Measurements from ENCODE around the gene IQCB1. TPM values are rescaled to one million over a fixed set of nuclear protein-coding genes. Genes with fewer than 3 reads are reported as not detected.
"Not testable (repeated sequence)": the region's sequence is repeated elsewhere in the genome, so short reads cannot be mapped to it uniquely, and the experiment has no call there.

IQCB1 gene
- total RNA-seq, 2 experiments from 2014 or later: 30.2 to 34.7 TPM

DNA sequence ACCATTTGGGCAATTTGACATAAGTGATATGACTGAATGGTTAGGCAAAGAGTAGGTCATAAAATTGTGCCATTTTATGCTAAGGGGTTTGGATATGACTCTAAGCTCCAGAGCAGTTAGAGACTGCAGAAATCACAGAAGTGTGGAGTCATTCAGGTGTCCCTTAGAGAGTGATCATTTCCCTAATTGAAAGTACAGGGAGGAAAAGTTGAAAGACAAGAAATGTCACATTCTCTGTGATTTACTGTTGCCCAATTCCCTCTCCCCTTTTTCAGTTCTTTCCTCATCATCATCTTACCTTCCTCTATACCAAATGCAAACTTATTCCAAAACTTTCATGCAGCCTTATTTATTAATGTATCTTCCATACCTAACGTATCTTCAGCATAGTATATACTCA lies 82.6 kb downstream of the IQCB1 start:
- no peak for ATAC-seq
- no peak for DNase-seq
- H3K9me3 Mint-ChIP-seq (ENCODE audit: low read depth): no peaks in the 10 kb centered on the region
- H3K36me3 Mint-ChIP-seq: no peaks in the 10 kb centered on the region
- peaks cover 8% of the 10 kb centered on the region for H3K4me1 Mint-ChIP-seq
- no peak overlapping the region for H3K4me3 Mint-ChIP-seq
- H3K27ac Mint-ChIP-seq: no peak overlapping the region
- H3K27me3 Mint-ChIP-seq: peaks cover 17% of the 10 kb centered on the region
- CTCF ChIA-PET: no interaction called here

DNA sequence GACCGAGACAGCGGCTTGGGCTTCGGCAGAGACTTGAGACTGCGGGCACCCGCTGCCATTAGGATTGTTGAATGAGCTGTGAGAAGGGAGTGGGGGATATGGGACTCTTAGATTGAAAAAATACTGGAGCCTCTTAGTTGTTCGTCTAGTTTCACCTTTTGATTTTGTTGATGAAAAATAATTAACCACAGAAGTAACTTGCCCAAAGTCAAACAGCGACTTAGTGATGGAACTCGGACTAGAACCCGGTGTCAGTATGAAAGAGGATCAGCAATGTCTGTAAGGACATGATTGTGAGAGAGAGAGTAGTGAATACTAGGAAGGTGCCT lies 84.8 kb downstream of the IQCB1 start:
- Mint-ChIP-seq H3K4me3 (no peak overlapping the region), H3K27me3 (peaks cover 13% of the 10 kb centered on the region), H3K4me1 (peaks cover 8% of the 10 kb centered on the region), H3K36me3 (no peaks in the 10 kb centered on the region), H3K9me3 (ENCODE audit: low read depth) (no peaks in the 10 kb centered on the region), H3K27ac (no peak overlapping the region)
- ATAC-seq (no peak), DNase-seq (no peak)
- CTCF ChIA-PET: interaction anchor here (1.2 to 2.2 kb wide), 2 partner anchors 90 to 203 kb away, joined by 3 to 5 read pairs; partner anchors contain the start of gene HCLS1

GRCh38 chr3:121749276-121750086 lies 85.4 kb downstream of the IQCB1 start, which contains the start of gene GOLGB1:
GOLGB1 (minus strand) TSS chr3:121749741; CDS start chr3:121730971, 18,770 bp downstream.
- Mint-ChIP-seq H3K4me1 (peaks cover 8% of the 10 kb centered on the region), H3K27me3 (peaks cover 10% of the 10 kb centered on the region), H3K36me3 (no peaks in the 10 kb centered on the region), H3K27ac (no peak within 1 kb of the TSS), H3K9me3 (ENCODE audit: low read depth) (no peaks in the 10 kb centered on the region), H3K4me3 (no peak within 1 kb of the TSS)
- peak; percentile 95 for ATAC-seq
- DNase-seq: peak; percentile 98
- CTCF ChIA-PET: interaction anchor here (2.2 kb wide), 1 partner anchor 89 kb away, joined by 5 read pairs; the partner anchor contains the start of gene HCLS1

- Mint-ChIP-seq H3K27me3 (peaks cover 10% of the 10 kb centered on the region), H3K4me3 (no peak overlapping the region), H3K27ac (no peak overlapping the region), H3K36me3 (no peaks in the 10 kb centered on the region), H3K4me1 (peaks cover 8% of the 10 kb centered on the region), H3K9me3 (ENCODE audit: low read depth) (no peaks in the 10 kb centered on the region)
- DNase-seq (no peak), ATAC-seq (no peak)
- CTCF ChIA-PET: interaction anchor here (0.9 to 2.2 kb wide), 3 partner anchors 88 to 344 kb away, joined by 3 to 5 read pairs (median 4); partner anchors contain the start of gene HCLS1
Observed at GRCh38 chr3:121748680-121749275, 86.1 kb downstream of the IQCB1 start.

GRCh38 chr3:121747976-121748375 lies 86.9 kb downstream of the IQCB1 start:
- H3K9me3 Mint-ChIP-seq (ENCODE audit: low read depth): no peaks in the 10 kb centered on the region
- no peak overlapping the region for H3K27ac Mint-ChIP-seq
- DNase-seq (no peak), ATAC-seq (no peak)
- peaks cover 4% of the 10 kb centered on the region for H3K36me3 Mint-ChIP-seq
- no peak overlapping the region for H3K4me3 Mint-ChIP-seq
- CTCF ChIA-PET: interaction anchor here (0.9 to 1.0 kb wide), 2 partner anchors 99 to 345 kb away, joined by 3 to 4 read pairs; no protein-coding TSS in a partner anchor
- H3K4me1 Mint-ChIP-seq: peaks cover 8% of the 10 kb centered on the region
- peaks cover 10% of the 10 kb centered on the region for H3K27me3 Mint-ChIP-seq

DNA sequence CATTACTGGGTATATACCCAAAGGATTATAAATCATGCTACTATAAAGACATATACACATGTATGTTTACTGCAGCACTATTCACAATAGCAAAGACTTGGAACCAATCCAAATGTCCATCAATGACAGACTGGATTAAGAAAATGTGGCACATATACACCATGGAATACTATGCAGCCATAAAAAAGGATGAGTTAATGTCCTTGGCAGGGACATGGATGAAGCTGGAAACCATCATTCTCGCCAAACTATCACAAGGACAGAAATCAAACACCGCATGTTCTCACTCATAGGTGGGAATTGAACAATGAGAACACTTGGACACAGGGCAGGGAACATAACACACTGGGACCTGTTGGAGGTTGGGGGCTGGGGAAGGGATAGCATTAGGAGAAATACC lies 91.8 kb downstream of the IQCB1 start:
- ATAC-seq; H3K4me3 Mint-ChIP-seq; H3K9me3 Mint-ChIP-seq (ENCODE audit: low read depth); DNase-seq; H3K27me3 Mint-ChIP-seq; H3K27ac Mint-ChIP-seq; CTCF ChIA-PET: not testable (repeated sequence)
- peaks cover 20% of the 10 kb centered on the region for H3K36me3 Mint-ChIP-seq
- peaks cover 19% of the 10 kb centered on the region for H3K4me1 Mint-ChIP-seq

GRCh38 chr3:121740896-121741295 lies 94.0 kb downstream of the IQCB1 start:
- peaks cover 2% of the 10 kb centered on the region for H3K9me3 Mint-ChIP-seq (ENCODE audit: low read depth)
- no peak overlapping the region for H3K27ac Mint-ChIP-seq
- ATAC-seq (no peak), DNase-seq (no peak)
- H3K4me1 Mint-ChIP-seq: peaks cover 23% of the 10 kb centered on the region
- H3K36me3 Mint-ChIP-seq: peaks cover 27% of the 10 kb centered on the region
- H3K4me3 Mint-ChIP-seq: no peak overlapping the region
- no peaks in the 10 kb centered on the region for H3K27me3 Mint-ChIP-seq
- CTCF ChIA-PET: no interaction called here

GRCh38 chr3:121739902-121740301 lies 95.0 kb downstream of the IQCB1 start:
- peaks cover 29% of the 10 kb centered on the region for H3K36me3 Mint-ChIP-seq
- H3K9me3 Mint-ChIP-seq (ENCODE audit: low read depth): peaks cover 2% of the 10 kb centered on the region
- peaks cover 32% of the 10 kb centered on the region for H3K4me1 Mint-ChIP-seq
- H3K27ac Mint-ChIP-seq: no peak overlapping the region
- no peak overlapping the region for H3K4me3 Mint-ChIP-seq
- ATAC-seq (no peak), DNase-seq (peak; percentile 55)
- no peaks in the 10 kb centered on the region for H3K27me3 Mint-ChIP-seq
- CTCF ChIA-PET: no interaction called here

GRCh38 chr3:121737644-121738043 lies 97.2 kb downstream of the IQCB1 start:
- Mint-ChIP-seq H3K27ac (no peak overlapping the region), H3K27me3 (no peaks in the 10 kb centered on the region), H3K4me3 (no peak overlapping the region), H3K4me1 (peaks cover 41% of the 10 kb centered on the region), H3K9me3 (ENCODE audit: low read depth) (peaks cover 2% of the 10 kb centered on the region), H3K36me3 (peaks cover 28% of the 10 kb centered on the region)
- CTCF ChIA-PET: no interaction called here
- ATAC-seq (no peak), DNase-seq (no peak)

- Mint-ChIP-seq H3K4me3 (no peak overlapping the region), H3K27me3 (no peaks in the 10 kb centered on the region), H3K36me3 (peaks cover 23% of the 10 kb centered on the region), H3K9me3 (ENCODE audit: low read depth) (no peaks in the 10 kb centered on the region), H3K27ac (no peak overlapping the region), H3K4me1 (peaks cover 41% of the 10 kb centered on the region)
- DNase-seq (no peak), ATAC-seq (peak; percentile 42)
- CTCF ChIA-PET: no interaction called here
Observed at GRCh38 chr3:121736112-121736511, 98.7 kb downstream of the IQCB1 start.

GRCh38 chr3:121735047-121735696 lies 99.7 kb downstream of the IQCB1 start:
- Mint-ChIP-seq H3K27ac (peak overlapping the region; percentile 54), H3K9me3 (ENCODE audit: low read depth) (no peaks in the 10 kb centered on the region), H3K27me3 (no peaks in the 10 kb centered on the region), H3K4me3 (no peak overlapping the region), H3K36me3 (peaks cover 22% of the 10 kb centered on the region), H3K4me1 (peaks cover 41% of the 10 kb centered on the region)
- ATAC-seq (peak; percentile 94), DNase-seq (no peak)
- CTCF ChIA-PET: no interaction called here

- DNase-seq (no peak), ATAC-seq (no peak)
- Mint-ChIP-seq H3K4me1 (peaks cover 25% of the 10 kb centered on the region), H3K9me3 (ENCODE audit: low read depth) (no peaks in the 10 kb centered on the region), H3K4me3 (no peak overlapping the region), H3K36me3 (peaks cover 26% of the 10 kb centered on the region), H3K27me3 (no peaks in the 10 kb centered on the region), H3K27ac (no peak overlapping the region)
- CTCF ChIA-PET: no interaction called here
Observed at GRCh38 chr3:121730940-121731687, 103.7 kb downstream of the IQCB1 start.

GRCh38 chr3:121724130-121724529 lies 110.7 kb downstream of the IQCB1 start:
- no peak overlapping the region for H3K4me3 Mint-ChIP-seq
- H3K9me3 Mint-ChIP-seq (ENCODE audit: low read depth): no peaks in the 10 kb centered on the region
- H3K27me3 Mint-ChIP-seq: no peaks in the 10 kb centered on the region
- ATAC-seq: no peak
- no peak for DNase-seq
- H3K27ac Mint-ChIP-seq: no peak overlapping the region
- H3K4me1 Mint-ChIP-seq: peaks cover 13% of the 10 kb centered on the region
- H3K36me3 Mint-ChIP-seq: peaks cover 65% of the 10 kb centered on the region
- CTCF ChIA-PET: interaction anchor here (1.7 kb wide), 1 partner anchor 9 kb away, joined by 3 read pairs; no protein-coding TSS in a partner anchor
